ENCODE measurements around the gene LAMA5. TPM values are rescaled to one million over a fixed set of nuclear protein-coding genes. Genes with fewer than 3 reads are reported as not detected.

The LAMA5 gene
- total RNA-seq, 1 donor from 2014 or later = 12.1 TPM

DNA sequence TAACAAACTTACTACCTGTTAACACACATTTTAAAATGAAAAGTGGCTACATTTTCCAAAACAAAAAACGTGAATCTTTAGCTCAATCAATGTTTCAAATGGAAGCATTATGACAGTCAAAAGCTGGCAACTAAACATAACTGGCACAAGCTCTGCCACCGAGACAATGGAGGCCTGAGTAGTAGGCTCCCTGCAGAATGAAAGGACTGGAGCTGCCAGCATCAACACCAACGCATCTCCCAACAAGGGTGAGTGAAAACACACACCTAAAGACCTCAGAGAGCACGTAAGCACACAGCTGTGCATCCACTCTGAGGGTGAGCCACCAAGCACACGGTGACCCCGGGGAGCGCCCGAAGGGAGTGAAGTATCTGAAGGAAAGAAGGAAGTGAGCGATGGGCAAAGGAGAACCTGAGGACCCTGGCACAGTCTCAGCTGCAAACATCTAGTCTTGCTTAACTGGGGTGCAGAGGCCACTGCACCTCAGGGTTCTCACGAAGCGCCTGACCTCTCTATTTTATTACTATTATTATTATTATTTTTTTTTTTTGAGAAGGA lies 65.9 kb downstream of the LAMA5 start:
- Mint-ChIP-seq H3K4me1 (peaks cover 13% of the 10 kb centered on the region), H3K4me3 (peak overlapping the region; percentile 88), H3K27me3 (ENCODE audit: insufficient read depth, low read depth) (peaks cover 2% of the 10 kb centered on the region), H3K9me3 (no peaks in the 10 kb centered on the region), H3K27ac (no peak overlapping the region), H3K36me3 (peaks cover 9% of the 10 kb centered on the region)
- no peak for DNase-seq (ENCODE audit: low spot score)
- TF ChIP-seq EZH2 (IDR thresholded peaks at IDR 0.05) (no peak), EZH2phosphoT487 (IDR thresholded peaks at IDR 0.05) (no peak)
- TF ChIP-seq, protein P1, sequence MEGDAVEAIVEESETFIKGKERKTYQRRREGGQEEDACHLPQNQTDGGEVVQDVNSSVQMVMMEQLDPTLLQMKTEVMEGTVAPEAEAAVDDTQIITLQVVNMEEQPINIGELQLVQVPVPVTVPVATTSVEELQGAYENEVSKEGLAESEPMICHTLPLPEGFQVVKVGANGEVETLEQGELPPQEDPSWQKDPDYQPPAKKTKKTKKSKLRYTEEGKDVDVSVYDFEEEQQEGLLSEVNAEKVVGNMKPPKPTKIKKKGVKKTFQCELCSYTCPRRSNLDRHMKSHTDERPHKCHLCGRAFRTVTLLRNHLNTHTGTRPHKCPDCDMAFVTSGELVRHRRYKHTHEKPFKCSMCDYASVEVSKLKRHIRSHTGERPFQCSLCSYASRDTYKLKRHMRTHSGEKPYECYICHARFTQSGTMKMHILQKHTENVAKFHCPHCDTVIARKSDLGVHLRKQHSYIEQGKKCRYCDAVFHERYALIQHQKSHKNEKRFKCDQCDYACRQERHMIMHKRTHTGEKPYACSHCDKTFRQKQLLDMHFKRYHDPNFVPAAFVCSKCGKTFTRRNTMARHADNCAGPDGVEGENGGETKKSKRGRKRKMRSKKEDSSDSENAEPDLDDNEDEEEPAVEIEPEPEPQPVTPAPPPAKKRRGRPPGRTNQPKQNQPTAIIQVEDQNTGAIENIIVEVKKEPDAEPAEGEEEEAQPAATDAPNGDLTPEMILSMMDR (IDR thresholded peaks at IDR 0.05) = no peak
- Histone ChIP-seq H3K79me2 (ENCODE audit: low read depth) (peaks cover 32% of the 10 kb centered on the region), H2AFZ (replicated peaks) (no peak overlapping the region), H3K27me3 (no peaks in the 10 kb centered on the region), H4K20me1 (ENCODE audit: low read depth) (peaks cover 31% of the 10 kb centered on the region), H3K4me2 (no peak overlapping the region), H3K4me1 (peaks cover 7% of the 10 kb centered on the region), H3F3A (ENCODE audit: low read depth) (peaks cover 25% of the 10 kb centered on the region), H3K27ac (no peak overlapping the region), H3K9me3 (ENCODE audit: low read depth) (no peaks in the 10 kb centered on the region), H3K36me3 (no peaks in the 10 kb centered on the region), H3K9ac (no peak overlapping the region), H3K4me3 (no peak overlapping the region)

DNA sequence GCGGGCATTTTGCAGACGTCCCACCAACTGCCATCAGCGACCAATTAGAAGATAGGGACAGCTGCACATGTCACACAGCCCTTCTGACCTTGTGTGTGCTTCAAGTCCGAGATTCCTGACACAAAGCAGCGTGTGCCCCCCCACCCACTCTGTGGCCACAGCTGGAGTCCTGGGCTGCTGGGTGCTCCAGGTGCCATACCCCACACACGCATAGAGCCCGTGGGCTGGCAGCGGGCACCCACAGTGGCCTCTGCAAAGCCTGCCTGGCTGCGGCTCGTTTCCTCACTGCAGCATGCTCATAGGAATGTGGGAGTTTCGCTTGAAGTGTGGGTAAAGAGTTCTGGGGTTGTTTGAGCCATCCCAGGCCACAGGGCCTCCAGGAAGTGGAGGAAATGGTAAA lies 66.8 kb downstream of the LAMA5 start:
- Mint-ChIP-seq H3K9me3 (no peaks in the 10 kb centered on the region), H3K4me1 (peaks cover 10% of the 10 kb centered on the region), H3K4me3 (no peak overlapping the region), H3K27me3 (ENCODE audit: insufficient read depth, low read depth) (peaks cover 2% of the 10 kb centered on the region), H3K36me3 (peaks cover 9% of the 10 kb centered on the region), H3K27ac (no peak overlapping the region)
- TF ChIP-seq EZH2 (IDR thresholded peaks at IDR 0.05) (no peak), EZH2phosphoT487 (IDR thresholded peaks at IDR 0.05) (no peak)
- TF ChIP-seq, protein P1 (IDR thresholded peaks at IDR 0.05) = no peak
- H3F3A ChIP-seq (ENCODE audit: low read depth) = peaks cover 25% of the 10 kb centered on the region
- H4K20me1 ChIP-seq (ENCODE audit: low read depth) = peaks cover 26% of the 10 kb centered on the region
- no peak overlapping the region for H3K9ac ChIP-seq
- no peak overlapping the region for H3K27ac ChIP-seq
- peaks cover 24% of the 10 kb centered on the region for H3K79me2 ChIP-seq (ENCODE audit: low read depth)
- no peak for DNase-seq (ENCODE audit: low spot score)
- H3K27me3 ChIP-seq = no peaks in the 10 kb centered on the region
- no peaks in the 10 kb centered on the region for H3K9me3 ChIP-seq (ENCODE audit: low read depth)
- H3K36me3 ChIP-seq = no peaks in the 10 kb centered on the region
- H2AFZ ChIP-seq (replicated peaks) = no peak overlapping the region
- H3K4me1 ChIP-seq = peaks cover 7% of the 10 kb centered on the region
- no peak overlapping the region for H3K4me2 ChIP-seq
- H3K4me3 ChIP-seq = no peak overlapping the region

- peaks cover 14% of the 10 kb centered on the region for H3K36me3 Mint-ChIP-seq
- H3K27ac Mint-ChIP-seq = no peak overlapping the region
- H3K4me1 Mint-ChIP-seq = peaks cover 10% of the 10 kb centered on the region
- peaks cover 18% of the 10 kb centered on the region for H3K79me2 ChIP-seq (ENCODE audit: low read depth)
- TF ChIP-seq EZH2 (IDR thresholded peaks at IDR 0.05) (no peak), EZH2phosphoT487 (IDR thresholded peaks at IDR 0.05) (no peak)
- no peak overlapping the region for H3K4me3 ChIP-seq
- no peak for DNase-seq (ENCODE audit: low spot score)
- H3K4me3 Mint-ChIP-seq = no peak overlapping the region
- H3K27ac ChIP-seq = no peak overlapping the region
- peaks cover 7% of the 10 kb centered on the region for H3K4me1 ChIP-seq
- H3K9me3 ChIP-seq (ENCODE audit: low read depth) = no peaks in the 10 kb centered on the region
- no peak overlapping the region for H3K4me2 ChIP-seq
- no peaks in the 10 kb centered on the region for H3K27me3 ChIP-seq
- no peak overlapping the region for H3K9ac ChIP-seq
- H2AFZ ChIP-seq (replicated peaks) = no peak overlapping the region
- H3K9me3 Mint-ChIP-seq = no peaks in the 10 kb centered on the region
- peaks cover 21% of the 10 kb centered on the region for H4K20me1 ChIP-seq (ENCODE audit: low read depth)
- peaks cover 2% of the 10 kb centered on the region for H3K27me3 Mint-ChIP-seq (ENCODE audit: insufficient read depth, low read depth)
- H3K36me3 ChIP-seq = no peaks in the 10 kb centered on the region
- H3F3A ChIP-seq (ENCODE audit: low read depth) = peaks cover 19% of the 10 kb centered on the region
Observed at GRCh38 chr20:62299666-62300236, 67.4 kb downstream of the LAMA5 start.

GRCh38 chr20:62298577-62299249 lies 68.4 kb downstream of the LAMA5 start:
- H3K9me3 ChIP-seq (ENCODE audit: low read depth) = no peaks in the 10 kb centered on the region
- Mint-ChIP-seq H3K9me3 (no peaks in the 10 kb centered on the region), H3K4me1 (peaks cover 8% of the 10 kb centered on the region), H3K27me3 (ENCODE audit: insufficient read depth, low read depth) (peaks cover 2% of the 10 kb centered on the region), H3K27ac (no peak overlapping the region), H3K36me3 (peaks cover 11% of the 10 kb centered on the region), H3K4me3 (no peak overlapping the region)
- no peak for DNase-seq (ENCODE audit: low spot score)
- no peak overlapping the region for H3K4me2 ChIP-seq
- peaks cover 8% of the 10 kb centered on the region for H3K79me2 ChIP-seq (ENCODE audit: low read depth)
- H4K20me1 ChIP-seq (ENCODE audit: low read depth) = peaks cover 10% of the 10 kb centered on the region
- no peak overlapping the region for H3K27ac ChIP-seq
- H3K9ac ChIP-seq = no peak overlapping the region
- H3K36me3 ChIP-seq = no peaks in the 10 kb centered on the region
- H3K27me3 ChIP-seq = no peaks in the 10 kb centered on the region
- peaks cover under 1% of the 10 kb centered on the region for H3K4me1 ChIP-seq
- no peak overlapping the region for H2AFZ ChIP-seq (replicated peaks)
- TF ChIP-seq, protein P1 (IDR thresholded peaks at IDR 0.05) = no peak
- TF ChIP-seq EZH2 (IDR thresholded peaks at IDR 0.05) = no peak
- TF ChIP-seq EZH2phosphoT487 (IDR thresholded peaks at IDR 0.05) = no peak
- no peak overlapping the region for H3K4me3 ChIP-seq
- H3F3A ChIP-seq (ENCODE audit: low read depth) = peaks cover 19% of the 10 kb centered on the region

All from neural progenitor cell (in vitro differentiated cells).